Keratinocyte (primary cell): ENCODE measurements around the gene CFAP69. TPM values are rescaled to one million over a fixed set of nuclear protein-coding genes. Genes with fewer than 3 reads are reported as not detected.

Experiments
- DNase-seq: peaks from one replicate; pipeline ENCODE4 v3.0.0-alpha.2; 2011; ENCODE audit warnings: low read depth, missing footprints, low spot score
- FAIRE-seq: peaks from 2 replicates; lab custom pipeline; 2011; peaks lifted over from hg19 to GRCh38; lab: Jason Lieb, UNC
- H2AFZ ChIP-seq: 2 replicates; pipeline ENCODE4 v1.6.0; 2012; ENCODE audit warnings: low read length, control low read depth, inconsistent platforms; ENCODE audit not compliant: control insufficient read depth
- H3K27ac ChIP-seq: 2 replicates; pipeline ENCODE4 v1.5.1; 2011; ENCODE audit warnings: low read length; ENCODE audit not compliant: control insufficient read depth, insufficient read depth
- H3K27me3 ChIP-seq: 3 replicates; pipeline ENCODE4 v1.6.0; 2011; ENCODE audit warnings: low read length; ENCODE audit not compliant: control insufficient read depth, insufficient read depth; ENCODE audit errors: extremely low read depth
- H3K36me3 ChIP-seq, 2 experiments: 2 replicates in 1 of 2; 3 replicates in 1 of 2; pipeline ENCODE4 v1.5.1; 2011; ENCODE audit warnings: low read length in 2 of 2, mild to moderate bottlenecking in 1 of 2; ENCODE audit not compliant: control insufficient read depth in 2 of 2, insufficient read depth in 2 of 2; ENCODE audit errors: extremely low read depth in 1 of 2
- H3K4me1 ChIP-seq: 3 replicates; pipeline ENCODE4 v1.5.1; 2011; ENCODE audit warnings: low read length; ENCODE audit not compliant: control insufficient read depth, insufficient read depth; ENCODE audit errors: extremely low read depth
- H3K4me2 ChIP-seq: 3 replicates; pipeline ENCODE4 v1.6.0; 2011; ENCODE audit warnings: low read depth, low read length; ENCODE audit not compliant: control insufficient read depth, insufficient read depth; ENCODE audit errors: extremely low read depth
- H3K4me3 ChIP-seq, 3 experiments: fragments of 200-600 bp in 1 of 3; sonication (generic) in 1 of 3; 2 replicates in 2 of 3; 3 replicates in 1 of 3; pipeline ENCODE4 v1.5.1; 2011 to 2016; ENCODE audit warnings: low read length in 3 of 3, mild to moderate bottlenecking in 3 of 3, control low read depth in 2 of 3, inconsistent platforms in 1 of 3, low read depth in 1 of 3, mixed read lengths in 1 of 3, mixed run types in 1 of 3, moderate library complexity in 1 of 3; ENCODE audit not compliant: control insufficient read depth in 2 of 3, insufficient read depth in 2 of 3; ENCODE audit errors: extremely low read depth in 1 of 3
- H3K79me2 ChIP-seq: 2 replicates; pipeline ENCODE4 v1.6.0; 2012; ENCODE audit warnings: low read length; ENCODE audit not compliant: control insufficient read depth, insufficient read depth
- H3K9ac ChIP-seq: 3 replicates; pipeline ENCODE4 v1.6.0; 2011; ENCODE audit warnings: low read length; ENCODE audit not compliant: control insufficient read depth, insufficient read depth; ENCODE audit errors: extremely low read depth
- H3K9me1 ChIP-seq: 3 replicates; pipeline ENCODE4 v1.6.0; 2011; ENCODE audit warnings: low read length; ENCODE audit not compliant: control insufficient read depth, insufficient read depth; ENCODE audit errors: extremely low read depth
- H3K9me3 ChIP-seq: 2 replicates; pipeline ENCODE4 v1.5.1; 2012; ENCODE audit warnings: low read depth, low read length; ENCODE audit not compliant: control insufficient read depth
- H4K20me1 ChIP-seq: 3 replicates; pipeline ENCODE4 v1.6.0; 2011; ENCODE audit warnings: low read length; ENCODE audit not compliant: control insufficient read depth, insufficient read depth; ENCODE audit errors: extremely low read depth
- EZH2 ChIP-seq: IDR thresholded peaks from one replicate; pipeline ENCODE4 v1.6.1; 2012; ENCODE audit warnings: inconsistent platforms, mild to moderate bottlenecking, low read length, moderate library complexity
- dilution Hi-C: fragments of 300-500 bp; cut with MboI; formaldehyde crosslinking; loops from one replicate; pipeline ENCODE4 v1.7.0; 2020; ENCODE audit warnings: low sequenced_read_pairs; ENCODE audit not compliant: extremely low pct_ligation_motif_present
- polyA plus RNA-seq, 5 experiments: library from polyadenylated mRNA; depleted of rRNA in 3 of 5; stranded (reverse) in 3 of 5; stranded (forward) in 1 of 5; unstranded in 1 of 5; fragments of >200 nt; gene quantifications; 1 replicate in 1 of 5; 2 replicates in 3 of 5; 3 replicates in 1 of 5; pipeline versions ENCODE4 v1.2.1 to v1.2.3, GENCODE V29; 2011 to 2012; ENCODE audit warnings: missing spikeins in 2 of 5, low read depth in 1 of 5, low replicate concordance in 1 of 5
- TF ChIP-seq, protein P1 (sequence below), 3 experiments: IDR thresholded peaks in 1 of 3; conservative IDR thresholded peaks in 1 of 3; optimal IDR thresholded peaks in 1 of 3; 2 replicates in 2 of 3; 3 replicates in 1 of 3; pipeline versions ENCODE3 to v1.5.1; 2011; ENCODE audit warnings: low read length in 3 of 3, mild to moderate bottlenecking in 3 of 3, moderate library complexity in 2 of 3, control low read depth in 1 of 3, inconsistent platforms in 1 of 3; ENCODE audit not compliant: insufficient read depth in 2 of 3; ENCODE audit errors: extremely low read depth in 1 of 3

Gene CFAP69
- polyA plus RNA-seq, 1 donor (not counting 4 experiments of a cell fraction or from before 2014, with no cell fraction given): 1.6 TPM

DNA sequence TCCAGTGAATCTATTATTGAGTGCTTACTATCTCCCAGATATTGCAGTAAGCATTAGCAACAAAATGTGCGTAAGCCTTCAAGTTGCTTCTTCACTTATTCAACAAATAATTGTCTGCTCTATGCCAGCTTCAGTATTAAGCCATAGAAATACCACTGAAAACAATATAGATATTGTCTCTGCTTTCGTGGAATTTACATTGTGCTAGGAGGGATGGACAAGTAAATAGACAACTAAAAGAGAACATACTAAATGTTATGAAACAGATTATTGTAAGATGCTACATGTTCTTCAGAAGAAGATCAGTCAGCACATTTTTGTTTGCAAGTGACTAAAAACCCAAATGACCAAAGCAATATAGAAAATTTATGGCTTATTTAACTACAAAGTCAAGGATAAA, 27.3 kb downstream of the CFAP69 start:
- H2AFZ ChIP-seq: no peak overlapping the region
- no peak overlapping the region for H3K4me2 ChIP-seq
- H3K9me3 ChIP-seq: no peaks in the 10 kb centered on the region
- no peak overlapping the region for H3K9ac ChIP-seq
- H3K4me1 ChIP-seq: no peaks in the 10 kb centered on the region
- no peak overlapping the region for H3K4me3 ChIP-seq
- dilution Hi-C loops: no loop called here
- H3K27me3 ChIP-seq: no peaks in the 10 kb centered on the region
- H3K36me3 ChIP-seq: no peaks in the 10 kb centered on the region
- H3K27ac ChIP-seq: no peak overlapping the region
- H4K20me1 ChIP-seq: no peaks in the 10 kb centered on the region
- no peaks in the 10 kb centered on the region for H3K79me2 ChIP-seq
- DNase-seq: no peak
- no peak for TF ChIP-seq EZH2
- TF ChIP-seq, protein P1, sequence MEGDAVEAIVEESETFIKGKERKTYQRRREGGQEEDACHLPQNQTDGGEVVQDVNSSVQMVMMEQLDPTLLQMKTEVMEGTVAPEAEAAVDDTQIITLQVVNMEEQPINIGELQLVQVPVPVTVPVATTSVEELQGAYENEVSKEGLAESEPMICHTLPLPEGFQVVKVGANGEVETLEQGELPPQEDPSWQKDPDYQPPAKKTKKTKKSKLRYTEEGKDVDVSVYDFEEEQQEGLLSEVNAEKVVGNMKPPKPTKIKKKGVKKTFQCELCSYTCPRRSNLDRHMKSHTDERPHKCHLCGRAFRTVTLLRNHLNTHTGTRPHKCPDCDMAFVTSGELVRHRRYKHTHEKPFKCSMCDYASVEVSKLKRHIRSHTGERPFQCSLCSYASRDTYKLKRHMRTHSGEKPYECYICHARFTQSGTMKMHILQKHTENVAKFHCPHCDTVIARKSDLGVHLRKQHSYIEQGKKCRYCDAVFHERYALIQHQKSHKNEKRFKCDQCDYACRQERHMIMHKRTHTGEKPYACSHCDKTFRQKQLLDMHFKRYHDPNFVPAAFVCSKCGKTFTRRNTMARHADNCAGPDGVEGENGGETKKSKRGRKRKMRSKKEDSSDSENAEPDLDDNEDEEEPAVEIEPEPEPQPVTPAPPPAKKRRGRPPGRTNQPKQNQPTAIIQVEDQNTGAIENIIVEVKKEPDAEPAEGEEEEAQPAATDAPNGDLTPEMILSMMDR (optimal IDR thresholded peaks at IDR 0.05 in 1 of 3, IDR thresholded peaks at IDR 0.05 in 1 of 3, conservative IDR thresholded peaks at IDR 0.05 in 1 of 3; ENCODE audit: extremely low read depth in 1 of 3, insufficient read depth in 2 of 3, low read length in 3 of 3): no peak
- H3K9me1 ChIP-seq: no peaks in the 10 kb centered on the region
- no peak for FAIRE-seq

DNA sequence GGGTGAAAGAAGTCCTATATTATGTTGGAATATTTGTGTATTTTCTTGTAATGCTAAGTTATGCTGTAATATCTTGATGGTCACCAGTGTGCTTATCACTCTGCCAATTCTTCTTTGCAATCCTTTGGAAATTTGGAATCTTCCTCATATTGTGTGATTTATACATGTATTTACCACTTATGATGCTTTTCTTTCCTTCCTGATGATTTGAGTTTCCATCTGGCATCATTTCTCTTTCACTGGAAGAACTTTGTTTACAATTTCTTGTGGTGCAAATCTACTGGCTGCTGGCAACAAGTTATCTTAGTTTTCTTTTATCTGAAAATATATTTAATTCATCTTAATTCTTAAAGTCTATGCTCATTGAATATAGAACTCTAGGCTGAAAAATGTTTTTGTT, 29.2 kb downstream of the CFAP69 start:
- dilution Hi-C loops: no loop called here
- H3K9ac ChIP-seq: no peak overlapping the region
- no peak overlapping the region for H3K27ac ChIP-seq
- FAIRE-seq (no peak), DNase-seq (no peak)
- H3K9me1 ChIP-seq: no peaks in the 10 kb centered on the region
- H3K27me3 ChIP-seq: no peaks in the 10 kb centered on the region
- no peaks in the 10 kb centered on the region for H3K9me3 ChIP-seq
- no peak overlapping the region for H3K4me3 ChIP-seq
- H4K20me1 ChIP-seq: no peaks in the 10 kb centered on the region
- no peak overlapping the region for H2AFZ ChIP-seq
- TF ChIP-seq, protein P1 (optimal IDR thresholded peaks at IDR 0.05 in 1 of 3, IDR thresholded peaks at IDR 0.05 in 1 of 3, conservative IDR thresholded peaks at IDR 0.05 in 1 of 3; ENCODE audit: extremely low read depth in 1 of 3, insufficient read depth in 2 of 3, low read length in 3 of 3): no peak
- TF ChIP-seq EZH2: no peak
- no peak overlapping the region for H3K4me2 ChIP-seq
- H3K36me3 ChIP-seq: no peaks in the 10 kb centered on the region
- no peaks in the 10 kb centered on the region for H3K4me1 ChIP-seq
- no peaks in the 10 kb centered on the region for H3K79me2 ChIP-seq
